Occipital lobe (tissue), 2 donors: ENCODE measurements around the gene POLR1B. TPM values are rescaled to one million over a fixed set of nuclear protein-coding genes. Genes with fewer than 3 reads are reported as not detected.
"Not testable (repeated sequence)": the region's sequence is repeated elsewhere in the genome, so short reads cannot be mapped to it uniquely, and the experiment has no call there.

Source experiments
- DNase-seq: peaks from one replicate; lab custom pipeline; 2025; lab: John Stamatoyannopoulos, UW
- total RNA-seq: library from RNA; depleted of rRNA; stranded (reverse); fragments of >200 nt; gene quantifications from one replicate; pipeline ENCODE4 v1.2.3, GENCODE V29; 2014

POLR1B gene
- total RNA-seq, 1 donor from 2014 or later: 31.5 TPM

DNA sequence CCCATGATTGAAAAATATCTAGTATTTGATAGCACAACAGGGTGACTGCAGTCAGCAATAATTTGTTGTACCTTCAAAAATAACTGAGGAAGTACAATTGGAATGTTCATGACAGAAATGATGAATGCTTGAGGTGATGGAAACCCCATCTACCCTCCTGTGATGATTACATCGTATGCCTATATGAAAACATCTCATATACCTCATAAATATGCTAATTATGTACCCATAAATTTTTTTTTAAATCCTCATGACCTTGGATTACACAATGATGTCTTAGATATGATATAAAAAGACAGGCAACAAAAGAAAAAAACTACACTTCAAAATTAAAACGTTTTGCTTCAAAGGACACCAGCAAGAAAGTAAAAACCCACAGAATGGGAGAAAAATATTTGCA, 1.4 kb upstream of the POLR1B start:
- DNase-seq: no peak

DNA sequence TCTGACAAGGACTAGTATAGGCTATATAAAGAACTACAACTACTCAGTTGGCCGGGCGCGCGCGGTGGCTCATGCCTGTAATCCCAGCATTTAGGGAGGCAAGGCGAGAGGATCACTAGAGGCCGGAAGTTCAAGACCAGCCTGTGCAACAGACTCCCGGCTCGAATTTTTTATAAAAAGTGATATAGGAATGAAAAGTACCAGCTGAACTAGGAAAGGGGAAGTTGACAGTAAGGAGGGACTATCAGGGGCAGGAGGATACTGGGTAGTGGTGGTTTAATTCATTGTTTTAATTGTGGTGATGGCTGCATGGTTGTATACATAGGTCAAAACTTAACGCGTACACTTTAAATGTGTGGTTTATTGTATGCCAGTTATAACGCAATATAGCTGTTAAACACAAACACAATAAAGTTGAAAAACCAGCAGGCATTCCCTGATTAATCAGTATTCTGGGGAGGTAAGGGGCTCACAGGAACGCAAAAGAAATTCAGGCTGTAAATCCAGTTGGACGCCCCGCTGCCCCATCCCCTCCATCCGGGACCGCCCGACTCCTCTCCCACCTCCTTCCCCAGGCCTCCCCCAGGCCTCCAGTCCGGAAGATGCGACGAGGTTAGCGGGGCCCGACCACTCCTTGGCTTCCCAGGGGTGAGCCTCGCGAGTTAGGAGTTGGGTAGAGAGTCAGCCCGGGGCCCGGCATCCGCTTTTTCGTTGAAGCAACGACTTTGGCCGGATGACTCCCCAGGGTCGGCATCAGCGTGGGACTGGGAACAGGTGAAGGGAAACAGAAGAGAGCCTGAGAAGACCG, 746 bp upstream of the POLR1B start:
- DNase-seq: peak; percentile 89

DNA sequence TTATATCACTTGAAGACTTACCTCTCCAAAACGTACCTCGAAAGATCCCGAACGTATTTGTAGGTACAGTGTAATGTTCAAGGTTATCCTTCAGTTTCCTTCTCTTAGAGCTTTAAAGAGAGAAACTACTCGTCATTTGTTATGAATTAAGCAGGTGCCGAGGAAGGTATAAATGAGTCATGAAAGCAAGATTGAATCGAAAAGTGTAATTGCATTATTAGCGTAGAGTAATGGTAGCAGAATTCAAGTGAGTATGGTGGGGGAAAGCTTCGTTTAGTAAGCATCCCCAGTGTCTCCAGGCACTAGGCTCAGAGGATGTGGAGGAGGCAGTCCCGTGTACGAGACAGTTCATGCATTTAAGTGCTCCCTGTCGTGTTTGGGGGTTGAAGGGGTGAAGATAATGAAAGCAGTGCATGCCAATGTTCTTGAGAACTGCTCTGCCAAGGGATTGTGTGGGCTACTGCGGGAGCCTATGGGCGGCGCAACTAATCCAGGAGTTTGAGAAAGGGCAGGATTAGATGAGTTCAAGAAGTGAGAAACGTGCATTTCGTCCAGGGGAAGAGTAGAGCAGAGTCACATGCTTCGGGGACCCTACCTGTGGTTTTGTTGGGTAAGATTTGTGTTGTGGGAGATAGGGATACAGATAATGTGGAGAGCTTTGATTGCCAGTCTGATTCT, 858 bp downstream of the POLR1B start:
- no peak for DNase-seq

DNA sequence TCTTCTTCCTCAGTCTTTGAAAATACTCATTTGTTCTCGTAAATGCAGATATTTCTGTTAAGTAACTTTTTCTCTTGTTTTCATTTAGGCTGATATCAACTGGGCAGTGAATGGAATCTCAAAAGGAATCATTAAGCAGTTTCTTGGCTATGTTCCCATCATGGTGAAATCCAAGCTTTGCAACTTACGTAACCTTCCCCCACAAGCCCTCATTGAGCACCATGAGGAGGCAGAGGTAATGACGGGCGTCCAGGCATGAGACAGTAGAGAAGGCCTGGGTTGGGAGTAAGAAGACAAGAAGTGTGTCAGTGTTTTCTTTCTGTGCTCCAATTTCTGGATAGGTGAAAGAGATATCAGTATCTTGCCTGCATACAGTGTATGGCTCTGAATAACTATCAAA, 5.1 kb downstream of the POLR1B start:
- DNase-seq: no peak

DNA sequence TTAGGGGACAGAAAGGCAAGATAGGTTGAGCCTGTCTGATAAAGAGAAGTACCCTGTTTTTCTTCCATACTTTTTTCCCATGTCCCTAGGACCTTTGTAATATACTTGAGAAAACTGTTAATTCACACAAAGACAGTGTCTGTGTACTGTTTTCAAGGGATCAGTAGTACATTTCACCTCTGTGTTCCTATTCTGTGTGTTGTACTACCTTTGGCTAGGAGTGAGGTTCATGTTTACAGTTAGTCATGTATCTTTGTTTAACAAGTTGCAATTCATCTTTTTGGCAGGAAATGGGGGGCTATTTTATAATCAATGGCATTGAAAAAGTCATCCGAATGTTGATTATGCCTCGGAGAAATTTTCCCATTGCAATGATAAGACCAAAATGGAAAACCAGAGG, 6.7 kb downstream of the POLR1B start:
- DNase-seq: no peak

DNA sequence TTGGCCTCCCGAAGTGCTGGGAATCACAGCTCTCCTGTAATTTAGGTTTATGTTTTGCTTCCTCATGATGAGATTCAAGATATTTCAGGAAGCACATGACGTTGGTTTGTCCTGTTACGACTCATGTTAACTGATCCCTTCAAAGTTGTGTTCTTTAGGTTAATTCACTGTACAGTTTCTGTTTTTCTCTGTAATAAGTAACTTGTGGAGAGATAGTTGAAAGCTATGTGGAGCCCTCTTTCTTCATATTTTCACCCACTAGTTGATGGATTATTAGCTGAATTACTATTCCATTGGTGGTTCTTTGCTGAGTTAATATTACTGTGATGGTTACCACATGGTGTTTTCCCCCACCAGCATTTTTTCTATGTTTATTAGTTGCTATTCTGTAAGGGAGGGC, 23.8 kb downstream of the POLR1B start:
- DNase-seq: no peak

DNA sequence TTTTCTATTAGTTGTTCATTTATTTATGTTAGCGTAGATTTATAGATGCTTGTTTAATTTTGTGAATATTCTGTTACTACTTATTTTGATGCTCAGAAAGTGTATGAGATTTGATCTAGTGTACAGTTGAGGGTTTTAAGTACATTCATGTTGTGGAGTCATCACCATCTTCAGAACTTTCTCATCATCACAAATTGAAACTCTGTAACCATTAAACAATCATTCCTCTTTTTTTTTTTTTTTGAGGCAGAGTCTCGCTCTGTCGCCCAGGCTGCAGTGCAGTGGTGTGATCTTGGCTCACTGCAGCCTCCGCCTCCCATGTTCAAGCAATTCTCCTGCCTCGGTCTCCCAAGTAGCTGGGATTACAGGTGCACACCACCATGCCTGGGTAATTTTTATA, 24.2 kb downstream of the POLR1B start:
- DNase-seq: not testable (repeated sequence)

DNA sequence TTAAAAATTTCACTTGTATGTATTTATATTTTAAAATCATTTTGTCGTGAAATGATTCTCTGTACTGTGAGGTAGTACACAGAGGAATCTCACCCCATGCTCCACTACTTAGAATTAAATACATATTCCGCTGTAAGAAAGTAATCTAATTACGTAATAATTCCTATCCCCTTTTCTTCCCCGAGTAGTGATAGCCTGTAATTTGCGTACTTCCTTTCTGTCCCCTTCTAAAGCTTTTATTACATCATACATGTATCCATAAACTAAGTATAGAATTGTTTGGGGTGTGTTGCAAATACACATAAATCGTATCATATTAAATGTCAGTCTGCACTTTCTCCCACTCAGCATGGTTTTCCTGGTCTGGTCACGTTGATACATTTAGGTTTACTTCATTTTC, 29.7 kb downstream of the POLR1B start:
- no peak for DNase-seq

DNA sequence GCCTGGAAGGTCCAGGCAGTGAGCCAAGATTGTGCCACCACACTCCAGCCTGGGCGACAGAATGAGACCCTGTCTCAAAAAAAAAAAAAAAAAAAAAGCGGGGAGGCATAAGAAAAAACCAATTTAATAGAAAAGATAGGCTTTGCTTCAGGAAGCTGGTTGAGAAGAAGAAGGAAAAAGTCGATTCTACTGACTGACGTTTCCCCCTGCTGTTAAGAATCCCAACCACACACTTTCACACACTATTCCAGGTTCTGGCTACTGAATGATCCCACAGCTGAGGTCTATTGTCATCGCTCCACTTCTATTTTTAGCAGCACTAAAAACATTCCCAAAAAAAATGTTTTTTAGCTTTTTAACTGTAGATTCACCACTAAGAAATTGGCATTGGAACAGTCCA, 35.5 kb downstream of the POLR1B start:
- DNase-seq: no peak

DNA sequence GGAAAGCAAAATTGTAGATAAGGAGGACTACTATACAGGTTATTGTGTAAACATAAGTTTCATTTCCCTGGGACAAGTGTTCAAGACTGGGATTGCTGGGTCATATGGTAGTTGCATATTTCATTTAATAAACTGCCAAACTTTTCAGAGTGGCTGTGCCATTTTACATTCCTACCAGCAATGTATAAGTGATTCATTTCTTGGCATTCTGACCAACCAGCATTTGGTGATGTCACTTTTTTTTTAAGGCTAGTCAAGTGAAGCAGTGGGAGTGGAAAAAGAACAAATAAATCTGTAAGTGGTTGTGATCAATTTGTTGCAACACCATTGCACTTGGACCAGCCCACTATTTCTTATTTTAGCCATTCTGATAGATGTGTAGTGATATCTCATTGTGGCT, 37.0 kb downstream of the POLR1B start:
- no peak for DNase-seq

DNA sequence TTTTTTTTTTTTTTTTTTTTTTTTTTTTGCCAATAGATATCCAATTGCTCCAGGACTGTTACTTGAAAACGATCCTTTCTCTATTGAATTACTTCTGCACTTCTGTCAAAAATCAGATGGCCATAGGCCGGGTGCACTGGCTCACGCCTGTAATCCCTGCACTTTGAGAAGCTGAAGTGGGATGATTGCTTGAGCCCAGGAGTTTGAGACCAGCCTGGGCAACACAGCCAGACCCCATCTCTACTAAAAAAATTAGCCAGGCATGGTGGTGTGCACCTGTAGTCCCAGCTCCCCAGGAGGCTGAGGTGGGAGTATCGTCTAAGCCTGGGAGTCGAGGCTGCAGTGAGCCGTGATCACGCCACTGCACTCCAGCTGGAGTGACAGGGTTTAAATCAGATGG, 37.8 kb downstream of the POLR1B start:
- DNase-seq: no peak

DNA sequence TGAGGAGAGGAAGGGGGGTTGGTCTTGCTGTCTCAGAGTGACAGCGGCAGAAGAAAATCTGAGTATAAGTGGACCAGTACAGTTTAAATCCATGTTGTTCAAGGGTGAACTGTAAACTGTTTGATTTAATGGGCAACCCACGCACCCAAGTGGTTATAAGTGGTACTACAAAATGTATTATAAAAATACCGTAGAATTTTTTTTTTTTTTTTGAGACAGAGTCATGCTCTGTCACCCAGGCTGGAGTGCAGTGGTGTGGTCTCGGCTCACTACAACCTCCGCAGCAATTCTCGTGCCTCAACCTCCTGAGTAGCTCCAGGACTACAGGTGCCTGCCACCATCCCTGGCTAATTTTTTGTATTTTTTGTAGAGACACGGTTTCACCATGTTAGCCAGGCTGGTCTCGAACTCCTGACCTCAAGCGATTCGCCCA, 40.1 kb downstream of the POLR1B start:
- no peak for DNase-seq

DNA sequence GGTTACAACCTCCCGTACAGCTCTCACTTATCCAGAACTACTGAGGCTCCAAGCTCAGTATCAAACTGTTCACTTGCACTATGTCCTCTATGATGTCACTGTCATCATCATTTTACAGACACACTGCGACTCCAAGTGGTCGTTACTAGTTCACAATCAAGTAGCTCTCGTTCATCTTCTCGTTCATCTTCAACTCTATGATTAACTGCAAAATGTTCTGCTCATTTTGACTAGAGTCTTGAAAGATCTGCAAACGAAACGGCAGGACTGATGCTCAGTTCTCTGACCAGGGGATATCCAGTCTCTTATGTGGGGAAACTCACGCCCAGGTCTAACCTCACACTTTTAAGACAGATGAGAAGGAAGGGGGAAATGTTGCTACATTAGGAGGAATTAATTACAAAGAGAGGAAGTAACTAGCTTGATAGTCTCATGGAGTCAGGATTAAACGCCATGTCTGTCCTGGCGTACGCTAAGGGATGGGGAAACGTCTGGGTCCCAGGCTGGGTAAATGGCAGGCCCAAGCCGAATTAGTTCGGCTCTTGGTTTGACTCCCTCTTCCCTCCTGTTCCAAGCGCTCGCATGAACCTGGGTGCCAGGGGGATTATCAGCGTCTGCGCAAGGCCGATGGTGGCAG, 41.4 kb downstream of the POLR1B start:
- DNase-seq: no peak

DNA sequence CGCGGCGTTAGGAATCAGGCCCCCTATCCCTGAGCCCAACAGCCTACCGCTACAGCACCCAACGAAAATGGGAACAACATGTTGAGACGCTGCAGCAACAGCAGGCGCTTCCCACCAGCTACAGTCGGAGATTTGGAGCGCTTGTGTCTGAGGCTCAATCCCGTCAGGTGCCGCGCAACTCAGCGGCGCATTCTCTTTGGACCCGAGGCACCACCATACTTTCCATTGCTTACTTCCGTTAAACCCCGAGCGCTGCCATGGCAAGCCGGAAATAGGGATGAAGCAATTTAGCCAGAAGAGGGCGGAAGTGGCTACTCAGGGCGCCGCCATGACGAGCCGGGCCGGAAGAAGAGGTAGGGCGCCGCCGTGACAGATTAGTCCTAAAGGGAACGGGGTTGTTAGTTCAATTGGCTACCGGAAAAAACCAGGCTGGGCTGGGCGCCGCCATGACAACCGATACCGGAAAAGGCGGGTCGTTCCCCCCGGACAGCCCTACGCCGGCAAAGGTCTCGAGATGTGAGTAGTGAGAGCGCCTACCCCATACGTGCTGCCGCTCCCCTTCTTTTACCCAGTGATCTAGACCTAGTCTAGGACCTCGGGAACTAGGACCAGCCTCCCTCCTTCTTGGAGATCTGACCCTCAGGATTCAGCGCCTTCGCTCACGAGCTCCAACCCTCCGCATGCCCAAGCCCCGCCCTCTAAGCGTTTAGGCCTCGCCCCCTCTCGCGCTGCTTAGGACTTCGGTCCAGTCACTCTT, 42.0 kb downstream of the POLR1B start, which contains the start of gene CHCHD5:
TSS of gene CHCHD5 (plus strand) at position 476 of the 757 bp plus-strand sequence. CDS start at position 515, 39 bp downstream.
- DNase-seq: peak; percentile 95

DNA sequence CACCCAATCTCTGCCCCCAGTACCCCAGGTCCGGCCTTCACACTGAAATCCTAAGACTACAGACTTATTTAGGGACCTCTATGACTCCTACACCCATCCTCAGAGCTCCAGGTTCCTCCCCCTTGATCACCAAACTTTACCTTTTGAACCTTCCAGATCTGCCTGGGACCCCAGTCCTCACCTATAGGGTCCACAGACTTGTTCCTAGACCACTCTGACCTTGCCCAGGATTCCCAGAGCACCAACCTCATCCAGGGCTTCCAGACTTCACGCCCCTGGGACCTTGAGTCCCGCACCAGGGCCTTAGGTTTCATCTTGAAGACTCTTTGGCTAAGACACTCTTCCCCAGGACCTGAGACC, 42.6 kb downstream of the POLR1B start:
- DNase-seq: no peak

DNA sequence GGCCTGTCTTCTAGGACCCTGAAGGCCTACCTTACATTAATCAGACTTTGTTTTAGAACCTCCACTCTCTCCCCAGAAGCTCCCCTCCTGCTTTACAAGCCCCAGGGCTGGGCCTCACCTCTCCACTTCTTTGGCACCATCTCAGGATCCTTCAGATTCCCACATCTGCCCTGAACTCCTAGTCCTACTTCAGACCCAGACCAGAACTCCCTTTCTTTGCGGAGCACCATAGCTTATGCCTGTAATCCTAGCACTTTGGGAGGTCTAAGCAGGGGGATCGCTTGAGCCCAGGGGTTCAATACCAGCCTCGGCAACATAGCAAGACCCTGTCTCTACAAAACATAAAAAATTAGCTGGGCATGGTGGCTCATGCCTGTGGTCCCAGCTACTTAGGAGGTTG, 43.1 kb downstream of the POLR1B start:
- DNase-seq: no peak

DNA sequence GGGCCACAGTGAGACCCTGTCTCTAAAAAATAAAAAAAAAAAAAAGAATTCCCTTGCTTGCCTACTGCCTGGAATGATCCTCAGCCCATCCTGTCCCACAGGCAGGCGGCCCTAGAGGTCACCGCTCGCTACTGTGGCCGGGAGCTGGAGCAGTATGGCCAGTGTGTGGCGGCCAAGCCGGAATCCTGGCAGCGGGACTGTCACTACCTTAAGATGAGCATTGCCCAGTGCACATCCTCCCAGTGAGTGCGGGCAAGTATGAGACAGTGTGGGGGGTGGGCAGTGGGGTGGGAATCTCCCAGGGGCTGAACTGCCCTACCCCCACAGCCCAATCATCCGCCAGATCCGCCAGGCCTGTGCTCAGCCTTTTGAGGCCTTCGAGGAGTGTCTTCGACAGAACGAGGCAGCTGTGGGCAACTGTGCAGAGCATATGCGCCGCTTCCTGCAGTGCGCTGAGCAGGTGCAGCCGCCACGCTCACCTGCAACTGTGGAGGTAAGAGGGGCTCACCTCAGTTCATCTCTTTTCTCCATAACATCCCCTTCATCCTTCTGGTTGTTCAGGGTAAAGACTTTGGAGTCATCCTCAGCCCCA, 43.7 kb downstream of the POLR1B start:
- no peak for DNase-seq

DNA sequence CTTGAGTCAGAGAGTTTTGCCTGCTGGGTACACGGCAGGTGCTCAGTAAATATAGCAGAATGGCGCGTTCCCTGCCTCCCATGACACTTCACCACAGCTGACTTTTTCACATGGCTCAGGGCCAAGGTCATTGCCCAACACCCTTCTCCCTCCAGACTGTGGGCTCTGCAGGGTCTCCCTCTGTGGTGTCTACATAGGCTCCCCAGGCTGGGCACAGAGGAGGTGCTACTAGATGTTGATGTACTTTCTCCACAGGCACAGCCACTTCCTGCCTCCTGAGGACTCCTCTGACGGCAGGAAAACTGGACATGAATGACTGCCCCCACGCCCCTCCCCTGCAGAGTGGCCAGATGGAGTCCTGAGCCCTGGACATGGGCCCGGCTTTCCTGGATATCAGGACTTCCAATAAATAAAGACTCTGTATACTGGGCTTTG, 46.4 kb downstream of the POLR1B start:
- DNase-seq: no peak

DNA sequence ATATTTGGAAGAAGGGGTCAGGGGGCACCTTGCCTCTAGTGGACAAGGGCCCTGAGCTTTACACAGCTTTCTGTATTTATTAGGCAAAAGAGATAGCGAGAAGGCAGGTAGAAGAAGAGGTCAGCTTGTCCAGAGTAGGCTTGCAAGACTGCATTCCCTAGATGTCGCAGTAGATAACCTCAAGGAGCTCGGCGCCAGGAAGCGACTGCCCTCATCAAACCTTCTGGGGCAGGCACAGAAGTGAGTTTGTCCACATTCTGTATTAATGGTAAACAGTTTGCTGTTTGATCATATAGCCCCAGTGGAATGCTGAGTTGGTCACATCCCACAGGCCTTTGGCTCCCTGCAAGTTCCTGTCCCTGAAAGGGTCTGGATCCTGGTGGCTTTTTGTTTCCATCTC, 49.1 kb downstream of the POLR1B start:
- DNase-seq: no peak

DNA sequence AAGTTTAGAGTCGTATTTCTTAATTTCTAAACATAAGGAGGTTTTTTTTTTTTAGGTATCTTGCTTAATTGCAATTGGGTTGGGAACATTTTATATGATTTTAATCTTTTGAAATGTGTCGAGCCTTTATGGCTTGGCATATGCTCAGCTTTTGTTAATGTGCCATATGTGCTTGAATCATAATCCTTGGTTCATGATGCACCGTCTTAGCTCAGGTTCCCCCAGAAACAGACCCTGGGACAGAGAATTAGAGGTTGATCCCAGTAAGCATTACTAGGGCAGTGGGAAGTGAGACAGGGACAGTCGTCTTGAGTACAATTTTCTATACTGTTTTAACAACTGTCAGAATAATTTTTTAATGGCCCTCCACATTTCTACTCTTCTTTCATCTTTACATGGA, 51.5 kb downstream of the POLR1B start:
- no peak for DNase-seq

DNA sequence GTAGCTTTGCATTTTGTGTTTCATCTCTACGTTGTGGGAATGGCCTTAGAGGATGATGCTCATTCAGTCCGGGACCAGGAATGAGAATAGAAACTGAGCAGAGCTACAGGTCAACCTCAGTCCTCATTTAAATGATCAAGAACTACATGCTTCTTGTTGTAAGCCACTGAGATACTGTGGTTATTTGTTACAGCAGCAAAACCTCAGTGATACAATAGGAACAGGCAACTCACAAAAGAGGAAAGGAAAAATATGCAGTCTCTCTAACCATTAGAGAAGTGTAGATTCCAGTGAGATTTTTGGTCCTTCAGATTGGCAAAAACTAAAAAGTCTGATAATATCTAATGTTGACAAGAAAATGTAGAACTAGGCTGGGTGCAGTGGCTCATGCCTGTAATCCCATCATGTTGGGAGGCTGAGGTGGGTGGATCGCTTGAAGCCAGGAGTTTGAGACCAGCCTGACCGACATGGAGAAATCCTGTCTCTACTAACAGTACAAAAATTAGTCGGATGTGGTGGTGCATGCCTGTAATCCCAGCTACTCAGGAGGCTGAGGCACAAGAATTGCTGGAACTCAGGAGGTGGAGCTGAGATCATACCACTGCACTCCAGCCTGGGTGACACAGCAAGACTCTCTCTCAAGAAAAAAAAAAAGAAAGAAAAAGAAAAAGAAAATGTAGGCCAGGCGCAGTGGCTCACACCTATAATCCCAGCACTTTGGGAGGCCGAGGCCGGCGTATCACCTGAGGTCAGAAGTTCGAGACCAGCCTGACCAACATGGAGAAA, 55.5 kb downstream of the POLR1B start:
- DNase-seq: no peak
